HUES48 (cell line): ENCODE measurements around the gene THEMIS.

Experiments used
- H3K27ac ChIP-seq: one replicate; pipeline ENCODE4 v1.7.0; 2013; ENCODE audit warnings: low read depth, low read length, inconsistent platforms
- H3K27me3 ChIP-seq: 2 replicates; pipeline ENCODE4 v1.6.1; 2013; ENCODE audit warnings: mild to moderate bottlenecking, low read length; ENCODE audit not compliant: control insufficient read depth, insufficient read depth
- H3K36me3 ChIP-seq: 2 replicates; pipeline ENCODE4 v1.6.1; 2013; ENCODE audit warnings: low read length; ENCODE audit not compliant: control insufficient read depth, insufficient read depth
- H3K4me1 ChIP-seq: 2 replicates; pipeline ENCODE4 v1.6.1; 2013; ENCODE audit warnings: mild to moderate bottlenecking, low read length; ENCODE audit not compliant: control insufficient read depth, insufficient read depth
- H3K4me3 ChIP-seq: 2 replicates; pipeline ENCODE4 v1.5.1; 2013; ENCODE audit warnings: mild to moderate bottlenecking, low read depth, low read length
- H3K9ac ChIP-seq: 2 replicates; pipeline ENCODE4 v1.6.1; 2013; ENCODE audit warnings: mild to moderate bottlenecking, low read depth, low read length, moderate library complexity
- H3K9me3 ChIP-seq: 2 replicates; pipeline ENCODE4 v1.6.1; 2013; ENCODE audit warnings: low read length; ENCODE audit not compliant: control insufficient read depth, insufficient read depth

The THEMIS gene, protein sequence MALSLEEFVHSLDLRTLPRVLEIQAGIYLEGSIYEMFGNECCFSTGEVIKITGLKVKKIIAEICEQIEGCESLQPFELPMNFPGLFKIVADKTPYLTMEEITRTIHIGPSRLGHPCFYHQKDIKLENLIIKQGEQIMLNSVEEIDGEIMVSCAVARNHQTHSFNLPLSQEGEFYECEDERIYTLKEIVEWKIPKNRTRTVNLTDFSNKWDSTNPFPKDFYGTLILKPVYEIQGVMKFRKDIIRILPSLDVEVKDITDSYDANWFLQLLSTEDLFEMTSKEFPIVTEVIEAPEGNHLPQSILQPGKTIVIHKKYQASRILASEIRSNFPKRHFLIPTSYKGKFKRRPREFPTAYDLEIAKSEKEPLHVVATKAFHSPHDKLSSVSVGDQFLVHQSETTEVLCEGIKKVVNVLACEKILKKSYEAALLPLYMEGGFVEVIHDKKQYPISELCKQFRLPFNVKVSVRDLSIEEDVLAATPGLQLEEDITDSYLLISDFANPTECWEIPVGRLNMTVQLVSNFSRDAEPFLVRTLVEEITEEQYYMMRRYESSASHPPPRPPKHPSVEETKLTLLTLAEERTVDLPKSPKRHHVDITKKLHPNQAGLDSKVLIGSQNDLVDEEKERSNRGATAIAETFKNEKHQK

DNA sequence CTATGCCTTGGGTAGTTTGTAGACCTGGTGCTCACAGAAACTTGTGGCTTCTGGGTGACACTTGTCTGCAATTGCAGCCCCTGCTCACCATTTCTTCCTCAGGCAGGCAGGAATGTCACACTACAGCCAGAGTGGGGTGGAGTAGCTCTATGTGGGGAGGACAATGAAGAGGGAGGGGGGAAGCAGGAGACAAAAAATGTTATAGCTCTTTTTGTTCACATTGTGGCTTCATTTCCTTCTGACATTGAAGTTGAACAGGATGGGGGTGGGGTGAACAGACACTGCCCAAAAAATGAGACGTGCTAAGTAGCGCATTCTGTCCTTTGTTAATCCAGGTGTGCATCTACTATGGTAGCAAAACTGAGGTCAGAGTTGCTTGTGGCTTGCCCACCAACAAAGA lies at the start of gene THEMIS:
Gene THEMIS (minus strand): TSS at position 124 of the 400 bp plus-strand sequence. CDS start 126 bp downstream, outside the sequence.
- H3K9ac ChIP-seq = no peak within 1 kb of the TSS

DNA sequence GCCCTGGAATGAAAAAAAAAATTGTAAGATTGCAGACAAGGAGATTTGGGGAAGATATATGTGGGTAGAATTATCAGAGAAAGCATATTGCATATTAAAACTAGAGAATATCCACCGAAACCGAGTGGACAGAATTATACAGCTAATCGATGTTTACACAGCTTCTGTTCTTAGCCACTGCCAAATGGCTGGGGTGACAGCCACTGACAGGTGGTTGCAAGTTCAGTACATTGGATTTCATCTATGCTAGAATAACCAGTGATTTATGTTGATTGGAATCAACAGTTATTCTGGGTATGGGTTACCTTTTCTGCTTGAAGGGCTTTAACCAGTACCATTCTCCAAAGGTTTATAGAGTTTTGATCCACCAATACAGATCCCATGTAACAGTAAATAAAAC lies 48.4 kb upstream of the THEMIS start:
- no peaks in the 10 kb centered on the region for H3K36me3 ChIP-seq
- H3K4me3 ChIP-seq = no peak overlapping the region
- no peak overlapping the region for H3K9ac ChIP-seq
- no peak overlapping the region for H3K27ac ChIP-seq
- H3K4me1 ChIP-seq = no peaks in the 10 kb centered on the region
- no peaks in the 10 kb centered on the region for H3K9me3 ChIP-seq
- H3K27me3 ChIP-seq = no peaks in the 10 kb centered on the region

More for the DNA sequence above, at the start of gene THEMIS:
- Histone ChIP-seq H3K4me1 (0 out of 2 replicates have a peak, but pooled peaks cover 9% of the 10 kb centered on the region), H3K27ac (no peak within 1 kb of the TSS), H3K27me3 (no peaks in the 10 kb centered on the region), H3K4me3 (no peak within 1 kb of the TSS), H3K36me3 (no peaks in the 10 kb centered on the region), H3K9me3 (no peaks in the 10 kb centered on the region)

DNA sequence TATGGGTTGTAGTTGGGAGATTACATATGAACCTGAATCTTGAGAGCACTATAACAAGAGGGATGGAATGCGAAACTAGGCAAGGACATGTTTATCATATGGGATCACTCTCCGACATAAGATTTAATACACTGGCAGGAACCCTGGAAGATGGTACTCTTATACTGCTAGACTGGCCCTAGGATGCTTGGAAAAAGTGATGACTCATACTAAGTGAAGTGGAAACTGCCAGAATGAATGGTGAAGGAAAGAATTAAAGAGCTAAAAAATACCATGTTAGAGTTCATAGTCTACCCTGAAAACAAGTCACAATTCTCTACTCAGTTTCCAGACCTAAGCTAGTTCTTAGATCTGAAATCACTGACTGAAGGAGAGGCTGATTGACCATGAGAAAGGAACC lies 45.5 kb upstream of the THEMIS start:
- Histone ChIP-seq H3K4me3 (no peak overlapping the region), H3K9ac (no peak overlapping the region), H3K27me3 (no peaks in the 10 kb centered on the region), H3K27ac (no peak overlapping the region), H3K36me3 (no peaks in the 10 kb centered on the region), H3K9me3 (no peaks in the 10 kb centered on the region), H3K4me1 (no peaks in the 10 kb centered on the region)

DNA sequence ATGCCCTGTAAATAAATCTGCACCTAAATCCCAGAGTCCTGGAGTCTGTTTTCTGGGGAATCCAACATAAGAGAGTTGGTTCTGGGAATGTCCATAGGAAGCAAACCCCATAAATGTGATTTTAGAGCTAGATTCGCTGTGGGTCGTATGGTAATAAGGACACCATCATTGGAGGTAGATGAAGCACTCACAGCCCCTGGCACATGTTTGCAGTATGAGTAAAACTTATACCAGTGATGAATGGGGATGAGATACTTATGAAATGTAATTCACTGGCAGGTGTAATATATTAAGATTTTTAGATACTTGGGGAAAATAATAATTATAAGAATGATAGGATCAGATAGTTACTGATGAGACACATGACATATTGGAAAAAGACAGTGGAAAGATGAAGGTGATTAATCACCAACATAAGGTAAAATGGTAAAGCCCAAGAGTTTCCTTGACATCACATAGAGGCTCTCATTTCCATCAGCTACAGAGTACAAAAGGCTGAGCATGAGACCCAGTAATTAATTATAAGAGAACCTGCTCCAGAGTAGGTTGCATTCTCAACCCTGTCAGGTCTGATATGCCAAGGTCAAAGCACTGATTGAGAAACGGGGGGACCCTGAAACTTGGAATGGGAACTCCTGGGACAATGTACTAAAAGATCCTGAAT lies 44.7 kb upstream of the THEMIS start:
- H3K27ac ChIP-seq = no peak overlapping the region
- H3K9me3 ChIP-seq = no peaks in the 10 kb centered on the region
- no peaks in the 10 kb centered on the region for H3K4me1 ChIP-seq
- H3K36me3 ChIP-seq = no peaks in the 10 kb centered on the region
- H3K27me3 ChIP-seq = no peaks in the 10 kb centered on the region
- H3K9ac ChIP-seq = no peak overlapping the region
- H3K4me3 ChIP-seq = no peak overlapping the region

DNA sequence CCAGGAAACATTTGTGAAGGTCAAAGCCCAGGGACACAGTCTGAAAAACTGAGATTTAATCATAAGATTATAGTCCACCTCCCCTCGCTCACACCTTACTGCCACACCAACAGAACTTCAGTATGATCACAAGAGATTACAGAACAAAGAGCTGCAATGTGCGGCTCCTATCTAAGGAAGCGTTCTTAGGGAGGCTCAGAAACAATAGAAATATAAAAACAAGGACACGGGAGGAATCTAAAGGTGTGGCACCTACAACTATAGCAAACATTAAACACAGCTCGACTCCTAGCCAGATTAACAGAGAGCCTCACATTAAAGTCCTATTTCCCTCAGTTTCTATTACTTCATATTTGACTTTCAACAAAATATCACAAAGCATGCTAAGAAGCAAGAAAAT lies 40.4 kb upstream of the THEMIS start:
- no peaks in the 10 kb centered on the region for H3K36me3 ChIP-seq
- no peaks in the 10 kb centered on the region for H3K9me3 ChIP-seq
- no peak overlapping the region for H3K27ac ChIP-seq
- H3K4me1 ChIP-seq = no peaks in the 10 kb centered on the region
- no peak overlapping the region for H3K9ac ChIP-seq
- no peak overlapping the region for H3K4me3 ChIP-seq
- H3K27me3 ChIP-seq = no peaks in the 10 kb centered on the region

DNA sequence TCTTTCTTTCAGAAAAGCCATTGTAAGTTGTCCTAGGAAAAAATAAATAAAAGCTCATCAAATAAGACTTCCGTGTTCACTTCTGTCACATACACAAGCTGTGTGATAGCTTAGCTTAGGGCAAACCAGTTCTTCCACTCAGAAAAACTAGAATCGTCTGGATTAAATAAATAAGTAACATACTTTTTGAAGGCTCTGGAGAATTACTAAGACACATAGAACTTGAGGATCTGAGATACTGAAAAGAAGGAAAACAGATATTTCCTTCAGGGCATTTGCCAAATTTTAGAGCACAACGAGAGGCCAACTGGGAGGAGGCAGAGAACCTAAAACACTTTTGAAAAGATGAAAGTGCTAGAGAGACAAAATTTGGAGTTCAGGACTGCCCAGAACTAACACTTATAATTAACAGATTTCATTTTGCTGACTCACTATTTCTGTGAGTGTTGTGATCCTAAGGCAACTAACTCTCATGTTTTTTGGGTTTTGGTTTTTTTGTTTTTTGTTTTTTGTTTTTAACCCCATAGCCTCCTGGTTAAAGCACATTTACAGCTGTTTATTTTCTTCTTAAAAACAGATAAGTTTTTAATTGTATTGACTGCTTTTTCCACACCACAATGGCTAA lies 38.7 kb upstream of the THEMIS start:
- H3K4me3 ChIP-seq = no peak overlapping the region
- no peak overlapping the region for H3K9ac ChIP-seq
- no peaks in the 10 kb centered on the region for H3K36me3 ChIP-seq
- H3K9me3 ChIP-seq = no peaks in the 10 kb centered on the region
- no peaks in the 10 kb centered on the region for H3K4me1 ChIP-seq
- H3K27ac ChIP-seq = no peak overlapping the region
- no peaks in the 10 kb centered on the region for H3K27me3 ChIP-seq

DNA sequence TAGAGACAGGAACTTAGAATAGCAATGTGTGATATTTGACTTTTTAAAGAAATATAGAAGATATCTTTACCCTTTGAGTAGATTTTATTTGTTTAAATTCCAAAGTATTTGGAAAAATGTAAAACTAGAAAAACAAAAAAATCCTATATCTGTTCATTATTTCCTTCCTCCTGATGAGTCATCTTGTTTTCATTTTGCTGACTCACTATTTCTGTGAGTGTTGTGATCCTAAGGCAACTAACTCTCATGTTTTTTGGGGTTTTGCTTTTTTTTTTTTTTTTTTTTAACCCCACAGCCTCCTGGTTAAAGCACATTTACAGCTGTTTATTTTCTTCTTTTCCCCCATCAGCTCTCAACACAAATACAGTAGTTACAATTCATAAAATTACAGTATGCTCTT lies 37.8 kb upstream of the THEMIS start:
- Histone ChIP-seq H3K36me3 (no peaks in the 10 kb centered on the region), H3K4me3 (no peak overlapping the region), H3K4me1 (no peaks in the 10 kb centered on the region), H3K9ac (no peak overlapping the region), H3K9me3 (no peaks in the 10 kb centered on the region), H3K27ac (no peak overlapping the region), H3K27me3 (no peaks in the 10 kb centered on the region)

DNA sequence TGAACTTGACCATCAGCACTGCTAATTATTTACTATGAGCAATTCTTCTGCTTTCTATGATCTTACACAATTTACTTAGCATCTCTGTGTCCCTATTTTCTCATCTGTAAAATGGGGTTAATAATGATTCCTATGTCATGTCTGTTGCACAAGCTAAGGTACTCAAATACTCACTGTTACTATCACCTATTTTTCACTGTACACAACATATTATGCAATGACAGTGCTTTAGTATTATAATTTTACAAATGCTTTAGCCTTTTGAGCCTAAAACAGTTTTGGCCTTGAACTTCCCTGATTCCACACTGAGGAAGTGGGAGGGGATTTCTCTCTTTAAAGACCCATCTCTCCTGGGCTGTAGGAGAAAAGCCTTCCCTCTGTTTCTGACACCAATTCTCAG lies 36.9 kb upstream of the THEMIS start:
- Histone ChIP-seq H3K27me3 (no peaks in the 10 kb centered on the region), H3K36me3 (no peaks in the 10 kb centered on the region), H3K9ac (no peak overlapping the region), H3K4me1 (no peaks in the 10 kb centered on the region), H3K9me3 (peaks cover 6% of the 10 kb centered on the region), H3K27ac (no peak overlapping the region), H3K4me3 (no peak overlapping the region)

DNA sequence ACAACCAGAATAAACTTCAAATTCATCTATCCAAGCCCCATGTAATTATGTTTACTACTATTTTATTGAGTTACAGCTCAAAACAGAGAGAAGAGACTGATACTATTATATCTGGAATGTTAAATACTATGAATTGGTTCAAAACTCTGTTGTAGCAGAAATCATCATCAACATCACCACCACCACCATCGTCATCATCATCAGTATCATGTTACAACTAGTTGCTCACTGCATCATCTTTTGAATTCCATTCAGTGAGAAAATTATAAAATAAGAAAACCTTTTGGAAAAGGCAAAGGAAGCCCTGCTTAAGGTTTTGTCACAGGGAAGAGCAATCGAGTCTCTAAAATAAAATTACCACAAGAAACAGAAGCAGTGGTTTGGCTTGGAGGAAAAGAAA lies 36.2 kb upstream of the THEMIS start:
- H3K36me3 ChIP-seq = no peaks in the 10 kb centered on the region
- H3K27ac ChIP-seq = no peak overlapping the region
- H3K4me3 ChIP-seq = no peak overlapping the region
- H3K4me1 ChIP-seq = no peaks in the 10 kb centered on the region
- no peak overlapping the region for H3K9ac ChIP-seq
- H3K9me3 ChIP-seq = peaks cover 10% of the 10 kb centered on the region
- no peaks in the 10 kb centered on the region for H3K27me3 ChIP-seq

DNA sequence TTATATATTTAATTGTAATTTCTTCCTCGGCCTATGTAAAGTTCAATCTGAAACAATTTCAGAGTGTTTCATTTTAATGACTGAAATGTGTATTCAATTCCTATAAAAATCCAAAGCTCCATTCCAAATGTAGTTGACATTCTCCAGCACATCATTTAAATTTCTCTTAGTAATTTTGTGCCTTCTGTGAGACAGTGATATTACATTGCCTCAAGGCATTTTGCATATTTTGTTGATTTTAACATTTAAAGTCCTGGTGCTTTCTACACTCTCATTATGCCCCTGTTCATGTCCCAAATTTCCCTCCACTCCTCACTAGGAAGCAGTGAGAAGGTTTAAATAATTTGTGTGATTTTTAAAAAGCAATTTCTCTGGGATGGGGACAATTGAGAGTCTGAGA lies 34.1 kb upstream of the THEMIS start:
- no peaks in the 10 kb centered on the region for H3K4me1 ChIP-seq
- H3K9ac ChIP-seq = no peak overlapping the region
- no peak overlapping the region for H3K4me3 ChIP-seq
- H3K9me3 ChIP-seq = peaks cover 10% of the 10 kb centered on the region
- no peaks in the 10 kb centered on the region for H3K27me3 ChIP-seq
- H3K36me3 ChIP-seq = no peaks in the 10 kb centered on the region
- no peak overlapping the region for H3K27ac ChIP-seq
